ENCODE results near the gene TFAP2D. TPM values are rescaled to one million over a fixed set of nuclear protein-coding genes. Genes with fewer than 3 reads are reported as not detected.

TFAP2D gene
- total RNA-seq, 3 donors from 2014 or later, result not detected

- Histone ChIP-seq H3K4me1 (no peaks in the 10 kb centered on the region), H3K27ac (peak overlapping the region; percentile 78 to 98), H3K27me3 (peaks cover 0 to 11% of the 10 kb centered on the region in 2 donors), H3K4me3 (peak overlapping the region in 2 of 3 donors; percentile 63 to 78), H3K9me3 (no peaks in the 10 kb centered on the region), H3K36me3 (no peaks in the 10 kb centered on the region)
- intact Hi-C loops (cut with DNase I; ENCODE audit: low total_unique reads), result loop anchor here (5.0 kb wide), 1 partner anchor 1145 kb away; no protein-coding TSS in a partner anchor
- DNase-seq (ENCODE audit: low spot score in 2 of 2), result no peak
- no peak for TF ChIP-seq POLR2AphosphoS5 (IDR thresholded peaks at IDR 0.05)
- TF ChIP-seq, protein P1, sequence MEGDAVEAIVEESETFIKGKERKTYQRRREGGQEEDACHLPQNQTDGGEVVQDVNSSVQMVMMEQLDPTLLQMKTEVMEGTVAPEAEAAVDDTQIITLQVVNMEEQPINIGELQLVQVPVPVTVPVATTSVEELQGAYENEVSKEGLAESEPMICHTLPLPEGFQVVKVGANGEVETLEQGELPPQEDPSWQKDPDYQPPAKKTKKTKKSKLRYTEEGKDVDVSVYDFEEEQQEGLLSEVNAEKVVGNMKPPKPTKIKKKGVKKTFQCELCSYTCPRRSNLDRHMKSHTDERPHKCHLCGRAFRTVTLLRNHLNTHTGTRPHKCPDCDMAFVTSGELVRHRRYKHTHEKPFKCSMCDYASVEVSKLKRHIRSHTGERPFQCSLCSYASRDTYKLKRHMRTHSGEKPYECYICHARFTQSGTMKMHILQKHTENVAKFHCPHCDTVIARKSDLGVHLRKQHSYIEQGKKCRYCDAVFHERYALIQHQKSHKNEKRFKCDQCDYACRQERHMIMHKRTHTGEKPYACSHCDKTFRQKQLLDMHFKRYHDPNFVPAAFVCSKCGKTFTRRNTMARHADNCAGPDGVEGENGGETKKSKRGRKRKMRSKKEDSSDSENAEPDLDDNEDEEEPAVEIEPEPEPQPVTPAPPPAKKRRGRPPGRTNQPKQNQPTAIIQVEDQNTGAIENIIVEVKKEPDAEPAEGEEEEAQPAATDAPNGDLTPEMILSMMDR (IDR thresholded peaks at IDR 0.05), result no peak
- no peak for TF ChIP-seq POLR2A (IDR thresholded peaks at IDR 0.05)
Measured at GRCh38 chr6:50816947-50817645, 103.8 kb downstream of the TFAP2D start.

- Histone ChIP-seq H3K27me3 (peaks cover 0 to 11% of the 10 kb centered on the region in 2 donors), H3K4me3 (peak overlapping the region in 2 of 3 donors; percentile 63 to 78), H3K9me3 (no peaks in the 10 kb centered on the region), H3K36me3 (no peaks in the 10 kb centered on the region), H3K27ac (peak overlapping the region; percentile 78 to 98), H3K4me1 (no peaks in the 10 kb centered on the region)
- DNase-seq (ENCODE audit: low spot score in 2 of 2), result no peak
- TF ChIP-seq, protein P1 (IDR thresholded peaks at IDR 0.05), result no peak
- no peak for TF ChIP-seq POLR2A (IDR thresholded peaks at IDR 0.05)
- intact Hi-C loops (cut with DNase I; ENCODE audit: low total_unique reads), result loop anchor here (5.0 kb wide), 1 partner anchor 1145 kb away; no protein-coding TSS in a partner anchor
Measured at GRCh38 chr6:50817646-50817950, 104.3 kb downstream of the TFAP2D start.

DNA sequence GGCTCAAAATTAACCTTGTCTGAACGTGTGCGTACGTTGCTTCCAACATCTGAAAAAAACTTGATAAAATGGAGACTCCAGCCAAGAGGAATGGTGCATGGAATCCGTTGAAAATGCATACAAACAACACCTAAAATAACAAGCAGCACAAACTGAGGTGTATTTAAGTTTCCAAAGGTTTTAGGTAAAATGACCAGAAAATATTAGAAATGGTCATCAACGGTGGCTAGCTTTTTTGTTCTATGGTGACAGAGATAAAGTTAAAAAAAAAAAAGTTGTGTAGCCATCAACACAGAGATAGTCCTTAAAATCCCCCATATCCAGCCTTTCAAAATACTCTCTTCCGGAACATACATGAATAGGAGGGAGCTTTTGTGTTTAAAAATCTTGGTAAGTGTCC is 104.7 kb downstream of the TFAP2D start:
- DNase-seq (ENCODE audit: low spot score in 2 of 2), result no peak
- Histone ChIP-seq H3K4me1 (no peaks in the 10 kb centered on the region), H3K4me3 (peak overlapping the region in 2 of 3 donors; percentile 63 to 78), H3K27ac (peak overlapping the region; percentile 97 to 98), H3K27me3 (peaks cover 0 to 11% of the 10 kb centered on the region in 2 donors), H3K9me3 (no peaks in the 10 kb centered on the region), H3K36me3 (no peaks in the 10 kb centered on the region)
- intact Hi-C loops (cut with DNase I; ENCODE audit: low total_unique reads), result loop anchor here (5.0 kb wide), 1 partner anchor 1144 kb away; no protein-coding TSS in a partner anchor
- TF ChIP-seq POLR2A (IDR thresholded peaks at IDR 0.05), result no peak
- TF ChIP-seq POLR2AphosphoS5 (IDR thresholded peaks at IDR 0.05), result no peak
- TF ChIP-seq, protein P1 (IDR thresholded peaks at IDR 0.05), result no peak

DNA sequence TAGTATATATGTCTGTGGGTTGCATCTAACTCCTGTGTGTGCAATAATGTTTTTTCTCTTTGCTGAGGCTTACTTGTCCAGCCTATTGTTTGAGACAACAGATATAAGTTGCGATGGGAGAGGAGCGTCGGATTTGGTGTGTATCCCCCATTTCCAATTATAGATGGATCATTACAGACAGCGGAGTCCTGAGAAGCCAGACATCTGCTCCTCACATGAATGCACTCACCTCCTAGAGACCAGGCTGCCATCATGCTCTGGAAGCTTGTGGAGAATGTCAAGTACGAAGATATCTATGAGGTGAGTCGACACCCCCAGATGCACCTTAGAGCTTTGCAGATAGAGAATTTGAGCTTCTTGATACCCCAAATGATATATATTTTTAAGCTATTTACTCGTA is 105.3 kb downstream of the TFAP2D start, which contains the start of gene TFAP2B:
TSS of gene TFAP2B (plus strand) at position 199 of the 400 bp plus-strand sequence. CDS start at position 220, 21 bp downstream.
- Histone ChIP-seq H3K36me3 (no peaks in the 10 kb centered on the region), H3K4me3 (peak within 1 kb of the TSS; percentile 19 to 78 (median 63)), H3K27me3 (peaks cover 2 to 17% of the 10 kb centered on the region in 2 donors), H3K9me3 (no peaks in the 10 kb centered on the region), H3K4me1 (no peaks in the 10 kb centered on the region), H3K27ac (peak within 1 kb of the TSS; percentile 97 to 98)
- no peak for DNase-seq (ENCODE audit: low spot score in 2 of 2)
- intact Hi-C loops (cut with DNase I; ENCODE audit: low total_unique reads), result loop anchor here (5.0 kb wide), 1 partner anchor 1144 kb away; no protein-coding TSS in a partner anchor
- TF ChIP-seq, protein P1 (IDR thresholded peaks at IDR 0.05), result no peak
- TF ChIP-seq POLR2AphosphoS5 (IDR thresholded peaks at IDR 0.05), result peak in 1 of 3 donors; percentile 34

DNA sequence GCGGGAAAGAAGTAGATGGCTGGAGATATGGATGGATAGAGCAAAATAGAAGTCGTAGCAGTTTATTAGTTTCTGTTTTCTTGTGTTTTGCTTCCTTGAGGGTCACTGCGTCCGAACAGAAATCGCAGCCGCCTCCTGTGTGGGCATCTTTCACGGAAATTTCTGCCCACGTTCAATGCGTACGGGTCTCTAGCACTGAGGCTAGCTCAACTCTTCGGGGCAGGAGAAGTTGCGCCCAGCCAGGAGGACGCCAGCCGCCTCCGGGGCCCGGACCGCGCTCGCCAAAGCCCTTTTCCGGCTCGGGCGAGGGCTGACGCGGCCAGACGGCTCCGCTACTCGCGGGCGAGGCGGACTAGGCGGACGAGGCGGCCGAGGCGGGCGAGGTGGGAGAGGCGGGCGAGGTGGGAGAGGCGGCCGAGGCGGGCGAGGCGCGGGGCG is 106.2 kb downstream of the TFAP2D start:
- peaks cover 2 to 25% of the 10 kb centered on the region in 2 donors for H3K27me3 ChIP-seq
- no peak for DNase-seq (ENCODE audit: low spot score in 2 of 2)
- no peaks in the 10 kb centered on the region for H3K36me3 ChIP-seq
- intact Hi-C loops (cut with DNase I; ENCODE audit: low total_unique reads), result loop anchor here (5.0 kb wide), 1 partner anchor 1143 kb away; no protein-coding TSS in a partner anchor
- no peaks in the 10 kb centered on the region for H3K4me1 ChIP-seq
- H3K27ac ChIP-seq, result peak overlapping the region; percentile 97 to 98
- no peaks in the 10 kb centered on the region for H3K9me3 ChIP-seq
- TF ChIP-seq, protein P1 (IDR thresholded peaks at IDR 0.05), result no peak
- TF ChIP-seq POLR2AphosphoS5 (IDR thresholded peaks at IDR 0.05), result peak in 1 of 3 donors; percentile 26
- peak overlapping the region; percentile 19 to 78 (median 63) for H3K4me3 ChIP-seq

All from breast epithelium (tissue), 4 donors.